GM18868 (cell line): ENCODE measurements around the gene CLEC16A.

Experiments used
- ATAC-seq: cut with Tn5 transposase; IDR thresholded peaks from one replicate; pipeline ENCODE4 v1.9.1; 2021; ENCODE audit warnings: mild to moderate bottlenecking, moderate library complexity; ENCODE audit not compliant: unreplicated experiment

The CLEC16A gene

GRCh38 chr16:11225677-11226549, 281.5 kb downstream of the CLEC16A start:
- ATAC-seq = no peak

- no peak for ATAC-seq
Observed at GRCh38 chr16:11229432-11229831, 285.1 kb downstream of the CLEC16A start.

- no peak for ATAC-seq
Observed at GRCh38 chr16:11229906-11230305, 285.5 kb downstream of the CLEC16A start.

GRCh38 chr16:11231367-11231970, 287.1 kb downstream of the CLEC16A start:
- ATAC-seq = no peak
